Activated B cell treated with CpG ODN at 0.5 μM for 24 hours (primary cell): ENCODE results near the gene LYZL6. TPM values are rescaled to one million over a fixed set of nuclear protein-coding genes. Genes with fewer than 3 reads are reported as not detected.

Experiments
- ATAC-seq: fragments of 200-7000 bp; cut with Tn5 transposase; one replicate; pipeline ENCODE4 v1.10.0; 2021; ENCODE audit warnings: low read depth, mild to moderate bottlenecking, moderate library complexity
- CTCF ChIA-PET: fragments of 350-600 bp; sonication (Branson Sonifier 250); formaldehyde crosslinking; loops from one replicate; lab custom pipeline; 2021; ENCODE audit warnings: antibody characterized with exemption; lab: Charles Lee
- POLR2A ChIA-PET: fragments of 350-600 bp; sonication (Branson Sonifier 250); formaldehyde crosslinking; loops from one replicate; lab custom pipeline; 2021; ENCODE audit warnings: antibody characterized with exemption; lab: Charles Lee
- DNase-seq: peaks from one replicate; pipeline ENCODE4 v3.0.0; 2022
- H3K27ac Mint-ChIP-seq: one replicate; pipeline ENCODE4 v1.8.0; 2020; ENCODE audit warnings: mixed read lengths
- H3K27me3 Mint-ChIP-seq: one replicate; pipeline ENCODE4 v1.8.0; 2021; ENCODE audit warnings: mixed read lengths
- H3K36me3 Mint-ChIP-seq: one replicate; pipeline ENCODE4 v1.8.0; 2021; ENCODE audit warnings: low read depth, mixed read lengths
- H3K4me1 Mint-ChIP-seq: one replicate; pipeline ENCODE4 v1.8.0; 2021; ENCODE audit warnings: mixed read lengths
- H3K4me3 Mint-ChIP-seq: one replicate; pipeline ENCODE4 v1.8.0; 2020; ENCODE audit warnings: mild to moderate bottlenecking, mixed read lengths
- H3K9me3 Mint-ChIP-seq: one replicate; pipeline ENCODE4 v1.8.0; 2020; ENCODE audit warnings: mixed read lengths
- intact Hi-C: fragments of 100-400 bp; cut with micrococcal nuclease; formaldehyde crosslinking; loops from one replicate; pipeline ENCODE4 v1.15.1; 2024
- total RNA-seq: library from RNA; stranded (reverse); gene quantifications from 2 replicates; pipeline ENCODE4 v1.2.3, GENCODE V29; 2022
- TF ChIP-seq, protein P1 (sequence below): fragments of 200-600 bp; IDR thresholded peaks from one replicate; pipeline ENCODE4 v1.8.0; 2022; ENCODE audit warnings: antibody characterized with exemption, mild to moderate bottlenecking

The LYZL6 gene
- total RNA-seq, 1 donor from 2014 or later: not detected

DNA sequence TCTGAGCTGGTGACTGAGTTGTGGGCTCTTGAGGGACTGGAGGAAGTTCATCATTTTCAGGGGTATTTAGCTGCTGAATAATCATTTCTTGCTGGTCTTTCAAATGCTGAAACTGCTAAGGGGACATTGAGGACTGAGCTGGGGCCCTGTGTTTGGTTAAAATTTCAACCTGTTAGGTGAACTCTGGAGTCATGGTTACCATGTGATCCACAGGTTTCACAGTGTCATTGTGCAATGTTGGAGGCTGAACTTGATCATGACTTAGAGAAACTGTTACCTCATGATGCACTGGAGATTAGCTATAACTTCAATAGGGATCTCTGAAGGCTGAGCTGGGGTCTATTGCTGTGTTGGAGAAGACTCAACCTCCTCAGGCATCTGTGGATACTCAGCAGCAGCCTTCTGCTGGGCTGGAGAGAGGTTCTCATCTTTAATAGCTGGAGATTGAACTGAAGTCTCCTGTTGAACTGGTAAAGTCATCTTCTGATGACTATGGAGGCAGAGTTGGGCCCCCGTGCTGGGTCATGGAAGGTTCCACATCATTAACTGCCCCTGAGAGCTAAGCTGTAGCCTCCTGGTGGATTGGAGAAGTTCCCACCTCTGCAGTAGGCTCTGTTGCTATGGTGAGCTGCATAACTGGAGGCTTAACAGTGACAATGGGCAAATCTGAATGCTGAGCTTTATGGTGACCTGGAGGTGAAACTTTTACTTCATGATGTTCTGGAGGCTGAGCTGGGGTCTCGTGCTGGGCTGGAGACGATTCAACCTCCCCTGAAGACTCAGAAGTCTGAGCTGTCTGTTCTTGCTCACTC lies 28.2 kb downstream of the LYZL6 start:
- DNase-seq (no peak), ATAC-seq (no peak)
- CTCF ChIA-PET: interaction anchor here (0.6 kb wide), 1 partner anchor 15 kb away, joined by 3 read pairs; no protein-coding TSS in a partner anchor
- H3K9me3 Mint-ChIP-seq: no peaks in the 10 kb centered on the region
- H3K4me1 Mint-ChIP-seq: no peaks in the 10 kb centered on the region
- intact Hi-C loops: no loop called here
- TF ChIP-seq, protein P1, sequence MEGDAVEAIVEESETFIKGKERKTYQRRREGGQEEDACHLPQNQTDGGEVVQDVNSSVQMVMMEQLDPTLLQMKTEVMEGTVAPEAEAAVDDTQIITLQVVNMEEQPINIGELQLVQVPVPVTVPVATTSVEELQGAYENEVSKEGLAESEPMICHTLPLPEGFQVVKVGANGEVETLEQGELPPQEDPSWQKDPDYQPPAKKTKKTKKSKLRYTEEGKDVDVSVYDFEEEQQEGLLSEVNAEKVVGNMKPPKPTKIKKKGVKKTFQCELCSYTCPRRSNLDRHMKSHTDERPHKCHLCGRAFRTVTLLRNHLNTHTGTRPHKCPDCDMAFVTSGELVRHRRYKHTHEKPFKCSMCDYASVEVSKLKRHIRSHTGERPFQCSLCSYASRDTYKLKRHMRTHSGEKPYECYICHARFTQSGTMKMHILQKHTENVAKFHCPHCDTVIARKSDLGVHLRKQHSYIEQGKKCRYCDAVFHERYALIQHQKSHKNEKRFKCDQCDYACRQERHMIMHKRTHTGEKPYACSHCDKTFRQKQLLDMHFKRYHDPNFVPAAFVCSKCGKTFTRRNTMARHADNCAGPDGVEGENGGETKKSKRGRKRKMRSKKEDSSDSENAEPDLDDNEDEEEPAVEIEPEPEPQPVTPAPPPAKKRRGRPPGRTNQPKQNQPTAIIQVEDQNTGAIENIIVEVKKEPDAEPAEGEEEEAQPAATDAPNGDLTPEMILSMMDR: no peak
- no peak overlapping the region for H3K27ac Mint-ChIP-seq
- no peaks in the 10 kb centered on the region for H3K27me3 Mint-ChIP-seq
- POLR2A ChIA-PET: no interaction called here
- H3K36me3 Mint-ChIP-seq: no peaks in the 10 kb centered on the region
- no peak overlapping the region for H3K4me3 Mint-ChIP-seq

DNA sequence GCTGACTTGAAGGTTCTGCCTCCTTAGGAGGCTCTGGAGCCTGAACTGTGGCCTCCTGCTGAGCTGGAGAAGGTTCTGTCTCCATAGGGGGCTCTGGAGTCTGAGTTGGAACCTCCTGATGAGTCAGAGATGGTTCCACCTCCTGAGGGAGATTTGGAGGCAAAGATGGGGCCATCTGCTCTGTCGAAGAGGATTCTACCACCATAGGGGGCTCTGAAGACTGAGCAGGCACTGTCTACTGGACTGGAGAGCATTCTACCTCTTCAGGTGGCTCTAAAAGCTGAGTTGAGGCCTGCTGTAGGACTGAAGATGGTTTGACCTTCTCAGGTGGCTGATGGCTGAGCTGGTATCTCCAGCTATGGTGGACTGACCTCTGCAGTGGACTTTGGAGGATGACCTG lies 29.2 kb downstream of the LYZL6 start:
- CTCF ChIA-PET: no interaction called here
- no peaks in the 10 kb centered on the region for H3K9me3 Mint-ChIP-seq
- no peaks in the 10 kb centered on the region for H3K36me3 Mint-ChIP-seq
- ATAC-seq (no peak), DNase-seq (no peak)
- POLR2A ChIA-PET: no interaction called here
- H3K27ac Mint-ChIP-seq: no peak overlapping the region
- no peaks in the 10 kb centered on the region for H3K27me3 Mint-ChIP-seq
- H3K4me1 Mint-ChIP-seq: no peaks in the 10 kb centered on the region
- intact Hi-C loops: no loop called here
- TF ChIP-seq, protein P1: no peak
- H3K4me3 Mint-ChIP-seq: no peak overlapping the region

DNA sequence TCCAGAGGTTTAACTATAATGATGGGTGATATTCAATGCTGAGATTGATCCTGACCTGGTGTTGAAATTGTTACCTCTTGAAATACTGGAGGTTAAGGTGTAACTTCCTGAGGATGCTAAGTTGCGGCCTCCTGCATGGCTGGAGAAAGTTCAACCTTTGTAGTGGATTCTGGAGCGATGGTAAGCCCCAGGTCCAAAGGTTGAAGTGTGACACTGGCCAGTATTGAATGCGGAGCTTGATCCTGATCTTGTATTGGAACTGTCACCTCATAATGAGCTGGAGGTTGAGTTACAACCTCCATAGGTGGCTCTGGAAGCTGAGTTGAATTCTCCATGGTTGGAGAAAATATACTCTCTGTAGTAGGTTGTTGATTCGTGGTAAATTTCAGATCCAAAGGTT lies 29.9 kb downstream of the LYZL6 start:
- TF ChIP-seq, protein P1: no peak
- no peaks in the 10 kb centered on the region for H3K9me3 Mint-ChIP-seq
- H3K4me3 Mint-ChIP-seq: no peak overlapping the region
- ChIA-PET POLR2A (no interaction called here), CTCF (no interaction called here)
- no peaks in the 10 kb centered on the region for H3K4me1 Mint-ChIP-seq
- intact Hi-C loops: no loop called here
- ATAC-seq: no peak
- H3K27me3 Mint-ChIP-seq: no peaks in the 10 kb centered on the region
- DNase-seq: no peak
- no peaks in the 10 kb centered on the region for H3K36me3 Mint-ChIP-seq
- H3K27ac Mint-ChIP-seq: no peak overlapping the region

DNA sequence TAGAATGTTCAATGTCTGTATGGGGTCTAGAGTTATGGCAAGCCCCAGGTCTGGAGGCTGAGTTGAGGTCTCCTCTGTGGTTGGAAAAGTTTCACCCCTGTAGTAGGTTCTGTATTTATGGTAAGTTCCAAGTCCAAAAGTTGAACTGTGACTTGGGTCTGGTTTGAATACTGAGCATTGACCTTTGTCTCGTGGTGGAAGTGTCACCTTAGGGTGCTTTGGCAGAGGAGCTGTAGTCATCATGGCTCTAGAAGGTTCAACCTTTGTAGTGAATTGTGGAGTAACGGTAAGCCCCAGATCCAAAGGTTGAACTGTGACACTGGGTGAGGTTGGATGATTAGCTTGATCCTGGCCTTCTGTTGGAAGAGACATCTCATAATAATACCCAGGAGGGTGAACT lies 30.6 kb downstream of the LYZL6 start:
- ATAC-seq: no peak
- DNase-seq: no peak
- no peaks in the 10 kb centered on the region for H3K4me1 Mint-ChIP-seq
- intact Hi-C loops: no loop called here
- no peaks in the 10 kb centered on the region for H3K9me3 Mint-ChIP-seq
- H3K36me3 Mint-ChIP-seq: no peaks in the 10 kb centered on the region
- ChIA-PET POLR2A (no interaction called here), CTCF (no interaction called here)
- no peak overlapping the region for H3K4me3 Mint-ChIP-seq
- no peaks in the 10 kb centered on the region for H3K27me3 Mint-ChIP-seq
- no peak overlapping the region for H3K27ac Mint-ChIP-seq
- TF ChIP-seq, protein P1: no peak

DNA sequence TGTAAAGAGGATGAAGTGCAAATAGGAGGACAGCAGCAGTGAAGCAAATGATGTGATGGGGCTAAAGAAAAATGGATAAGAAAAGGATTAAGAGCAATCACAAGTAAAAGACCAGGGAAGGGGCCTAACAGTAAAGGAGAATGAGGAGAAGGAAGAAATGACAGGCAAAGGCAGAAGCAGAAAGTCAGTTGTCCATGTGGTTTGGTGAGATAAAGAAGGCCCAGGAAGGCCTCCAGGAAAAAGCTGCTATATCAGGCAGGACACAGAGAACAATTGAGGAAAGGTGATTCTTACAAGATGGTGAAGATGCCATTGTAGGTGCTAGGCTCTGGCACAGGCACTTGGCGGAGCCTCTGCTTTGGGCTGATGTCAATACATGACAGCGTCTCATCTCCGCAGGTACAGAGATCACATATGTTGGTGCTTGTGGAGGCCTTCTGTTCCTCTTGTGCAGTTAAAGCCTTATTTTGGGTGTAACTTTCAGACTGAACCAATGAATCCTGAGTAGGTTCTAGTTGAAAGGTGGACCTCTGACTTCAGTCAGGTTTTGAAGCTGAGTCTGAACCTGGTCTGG lies 31.1 kb downstream of the LYZL6 start:
- DNase-seq: no peak
- intact Hi-C loops: no loop called here
- Mint-ChIP-seq H3K4me3 (no peak overlapping the region), H3K27me3 (no peaks in the 10 kb centered on the region), H3K9me3 (no peaks in the 10 kb centered on the region), H3K36me3 (no peaks in the 10 kb centered on the region), H3K4me1 (no peaks in the 10 kb centered on the region), H3K27ac (no peak overlapping the region)
- no peak for ATAC-seq
- CTCF ChIA-PET: no interaction called here
- POLR2A ChIA-PET: no interaction called here
- TF ChIP-seq, protein P1: no peak
